AG10803 (cell line): ENCODE results near the gene DNAJB6.

Source experiments
- DNase-seq: peaks from one replicate; pipeline ENCODE4 v3.0.0; 2010; ENCODE audit warnings: low read depth
- H3K4me3 ChIP-seq: 2 replicates; pipeline ENCODE4 v1.5.1; 2011; ENCODE audit warnings: mild to moderate bottlenecking, low read length, control low read depth
- TF ChIP-seq, protein P1 (sequence below): conservative IDR thresholded peaks from 2 replicates; pipeline ENCODE4 v1.5.1; 2011; ENCODE audit warnings: mild to moderate bottlenecking, low read length, control low read depth, inconsistent platforms

DNAJB6 gene

DNA sequence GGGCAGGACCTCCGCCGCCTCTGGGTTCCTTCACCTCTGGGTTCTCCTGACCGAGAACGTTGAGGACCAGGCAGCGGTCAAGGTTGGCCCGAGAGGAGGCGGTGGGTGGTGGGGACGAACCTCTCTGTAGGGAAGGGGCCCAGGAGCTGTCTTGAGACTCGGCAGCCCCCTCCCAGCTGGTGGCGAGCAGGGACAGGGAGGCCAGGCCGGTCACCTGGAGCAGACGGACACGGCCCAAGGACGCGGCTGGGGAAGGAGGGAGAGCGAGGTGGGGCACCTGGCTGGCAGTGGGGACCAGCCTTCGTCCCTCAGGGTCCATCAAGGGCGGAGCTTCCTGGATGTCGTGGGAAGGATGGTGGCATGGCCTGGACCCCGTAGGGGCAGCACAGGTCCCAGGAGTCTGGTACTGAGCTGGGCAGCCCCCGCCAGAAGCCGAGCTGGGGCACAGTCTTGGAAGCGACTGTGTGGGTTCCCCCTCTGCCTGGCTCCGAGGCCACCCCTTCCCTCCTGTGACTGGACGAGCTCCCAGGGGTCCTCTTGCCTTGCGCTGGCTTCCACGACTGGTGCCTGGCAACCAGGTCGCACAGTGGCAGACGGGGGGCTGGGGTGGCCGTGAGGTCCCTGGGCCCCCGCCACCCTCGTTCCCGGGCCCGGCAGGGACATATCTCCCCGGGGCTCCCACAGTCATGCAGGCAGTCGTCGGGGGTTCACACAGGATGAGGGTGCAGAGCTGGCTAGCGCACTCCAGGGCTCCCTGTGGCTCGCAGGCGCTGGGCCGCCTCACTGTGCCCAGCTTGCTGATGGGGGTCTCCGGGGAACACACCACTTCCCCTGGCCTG lies 89.9 kb downstream of the DNAJB6 start:
- TF ChIP-seq, protein P1, sequence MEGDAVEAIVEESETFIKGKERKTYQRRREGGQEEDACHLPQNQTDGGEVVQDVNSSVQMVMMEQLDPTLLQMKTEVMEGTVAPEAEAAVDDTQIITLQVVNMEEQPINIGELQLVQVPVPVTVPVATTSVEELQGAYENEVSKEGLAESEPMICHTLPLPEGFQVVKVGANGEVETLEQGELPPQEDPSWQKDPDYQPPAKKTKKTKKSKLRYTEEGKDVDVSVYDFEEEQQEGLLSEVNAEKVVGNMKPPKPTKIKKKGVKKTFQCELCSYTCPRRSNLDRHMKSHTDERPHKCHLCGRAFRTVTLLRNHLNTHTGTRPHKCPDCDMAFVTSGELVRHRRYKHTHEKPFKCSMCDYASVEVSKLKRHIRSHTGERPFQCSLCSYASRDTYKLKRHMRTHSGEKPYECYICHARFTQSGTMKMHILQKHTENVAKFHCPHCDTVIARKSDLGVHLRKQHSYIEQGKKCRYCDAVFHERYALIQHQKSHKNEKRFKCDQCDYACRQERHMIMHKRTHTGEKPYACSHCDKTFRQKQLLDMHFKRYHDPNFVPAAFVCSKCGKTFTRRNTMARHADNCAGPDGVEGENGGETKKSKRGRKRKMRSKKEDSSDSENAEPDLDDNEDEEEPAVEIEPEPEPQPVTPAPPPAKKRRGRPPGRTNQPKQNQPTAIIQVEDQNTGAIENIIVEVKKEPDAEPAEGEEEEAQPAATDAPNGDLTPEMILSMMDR = no peak
- no peak for DNase-seq

DNA sequence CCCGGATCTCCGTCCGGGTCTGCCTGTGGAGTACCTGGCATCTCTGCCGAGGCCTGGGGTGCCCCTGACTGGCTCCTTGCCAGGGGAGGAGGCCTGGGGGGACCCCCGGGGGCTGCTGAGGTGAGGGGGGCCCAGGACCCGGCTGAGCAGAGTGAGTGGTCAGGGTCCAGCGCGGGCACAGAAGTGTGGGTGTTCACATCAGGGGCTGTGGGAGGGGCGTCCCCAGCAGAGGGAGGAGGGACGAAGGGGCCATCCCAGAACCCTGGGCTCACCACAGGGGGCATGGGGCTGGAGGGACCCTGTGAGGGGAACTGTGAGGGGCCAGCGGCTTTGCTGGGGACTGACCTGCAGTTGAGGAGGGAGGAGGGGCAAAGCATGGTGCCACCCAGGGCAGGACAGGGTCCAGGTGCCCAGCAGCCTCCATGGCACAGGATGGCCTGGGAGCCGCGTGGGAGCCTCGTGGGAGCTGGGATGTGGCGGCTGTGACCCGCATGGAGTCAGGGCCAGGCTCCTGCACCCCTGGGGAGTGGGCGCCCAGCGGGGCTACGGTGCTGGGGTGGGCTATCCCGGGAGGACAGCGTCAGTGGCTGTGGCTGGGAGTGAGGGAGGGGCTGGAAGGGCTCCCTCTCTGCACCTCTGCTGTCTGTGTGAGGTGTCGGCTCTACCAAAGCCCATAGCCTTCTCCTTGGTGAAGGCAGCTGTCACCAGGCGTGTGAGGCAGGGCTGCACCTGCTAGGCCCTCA lies 91.2 kb downstream of the DNAJB6 start:
- no peak overlapping the region for H3K4me3 ChIP-seq
- DNase-seq = no peak
- TF ChIP-seq, protein P1 = no peak

More for the DNA sequence above, 89.9 kb downstream of the DNAJB6 start:
- H3K4me3 ChIP-seq = no peak overlapping the region

DNA sequence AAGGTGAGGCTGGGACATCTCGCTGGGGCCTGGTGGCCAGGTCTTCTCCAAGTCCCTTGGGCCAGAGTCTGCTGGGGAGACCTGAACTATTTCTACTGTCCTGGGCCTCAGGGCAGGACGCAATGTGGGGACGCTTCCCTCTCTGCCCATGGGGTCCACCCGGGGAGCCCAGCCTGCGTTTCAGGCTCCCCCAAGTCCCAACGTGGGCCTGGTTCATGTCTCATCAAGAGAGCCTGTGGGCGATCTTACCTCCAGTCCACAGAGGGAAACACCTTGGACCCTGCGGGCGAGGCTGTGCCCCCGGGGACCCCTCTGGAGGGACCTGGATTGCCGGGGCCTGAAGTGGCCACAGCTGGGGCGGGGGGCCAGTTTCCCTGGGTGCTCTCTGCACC lies 91.7 kb downstream of the DNAJB6 start:
- no peak for DNase-seq
- H3K4me3 ChIP-seq = no peak overlapping the region
- TF ChIP-seq, protein P1 = no peak

DNA sequence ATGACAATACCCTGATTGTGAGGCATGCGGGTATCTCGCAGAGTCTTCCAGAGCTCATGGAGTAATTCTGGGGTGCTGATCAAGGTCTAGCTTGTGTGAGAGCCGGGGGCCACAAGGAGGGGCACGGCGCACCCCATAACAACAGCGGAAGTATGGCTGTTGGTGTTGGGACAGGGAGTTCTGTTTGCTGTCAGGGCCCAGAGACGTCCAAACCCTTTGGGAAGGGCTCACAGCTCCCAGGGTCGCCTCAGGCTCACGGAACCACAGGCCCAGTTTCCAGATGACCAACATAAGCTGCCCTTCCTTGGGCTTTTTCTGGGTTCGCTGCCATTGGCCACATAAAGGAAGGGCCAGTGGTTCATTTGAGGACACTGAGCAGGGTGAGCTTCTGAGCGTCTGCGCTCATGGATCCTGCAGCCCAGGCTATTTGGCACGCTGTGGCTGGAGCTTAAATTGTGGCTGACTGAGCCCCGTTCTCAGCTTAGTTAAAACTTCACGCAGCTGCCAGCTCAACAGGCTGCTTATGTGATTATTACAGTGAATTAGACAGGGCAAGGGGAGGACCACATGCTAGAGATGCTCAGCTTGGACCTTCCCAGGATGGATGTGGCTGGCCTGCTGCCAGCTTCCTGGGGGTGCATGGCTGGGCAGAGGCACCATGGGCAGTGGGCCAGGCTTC lies 92.3 kb downstream of the DNAJB6 start:
- DNase-seq = no peak
- TF ChIP-seq, protein P1 = no peak
- no peak overlapping the region for H3K4me3 ChIP-seq

DNA sequence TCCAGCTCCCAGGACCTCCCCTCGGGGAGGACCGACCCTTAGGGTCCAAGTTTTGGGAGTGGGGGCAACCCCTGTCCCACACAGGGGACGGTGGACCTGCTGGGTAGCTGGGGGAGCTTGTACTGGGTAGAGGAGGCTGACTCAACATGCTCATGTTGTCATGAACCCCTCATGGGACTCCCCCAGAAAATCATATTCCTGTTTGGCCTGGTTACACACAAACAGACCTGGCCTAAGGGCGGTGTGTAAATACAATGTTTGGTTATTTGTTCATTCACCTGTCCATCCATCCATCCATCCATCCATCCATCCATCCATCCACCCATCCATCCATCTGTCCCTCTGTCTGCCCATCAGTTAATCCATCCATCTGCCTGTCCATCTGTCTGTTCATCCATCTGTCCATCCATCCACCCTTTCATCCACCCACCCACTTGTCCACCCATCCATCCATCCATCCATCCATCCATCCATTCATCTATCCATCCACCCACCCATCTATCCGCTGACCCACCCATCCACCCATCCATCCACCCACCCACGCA lies 92.9 kb downstream of the DNAJB6 start:
- TF ChIP-seq, protein P1 = no peak
- H3K4me3 ChIP-seq = no peak overlapping the region
- no peak for DNase-seq

DNA sequence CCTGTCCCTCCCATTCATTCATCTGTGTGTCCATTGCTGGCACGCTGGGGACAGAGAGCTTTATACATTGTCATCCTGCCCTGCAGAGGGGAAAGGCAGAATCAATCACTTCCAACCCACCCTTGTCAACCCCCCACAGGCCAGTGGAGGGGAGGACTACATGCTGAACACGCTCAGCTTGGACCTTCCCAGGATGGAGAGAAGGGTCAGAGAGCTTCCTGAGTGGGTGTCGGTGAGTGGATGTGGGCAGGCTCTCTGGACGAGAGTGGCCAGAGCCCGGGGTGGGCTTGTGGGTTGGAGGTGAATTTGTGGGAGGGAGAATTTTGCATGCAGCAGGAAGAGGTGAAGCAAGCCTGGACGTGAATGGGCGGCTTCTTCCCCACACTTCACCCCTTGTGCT lies 93.9 kb downstream of the DNAJB6 start:
- no peak for DNase-seq
- TF ChIP-seq, protein P1 = no peak
- no peak overlapping the region for H3K4me3 ChIP-seq
